OCI-LY3 (cell line): ENCODE data around the gene FRMD3.

Experiments
- H2AFZ ChIP-seq: fragments of 200-600, 300-600 bp; shearing (Covaris generic); 2 replicates; pipeline ENCODE4 v1.6.0; 2014; ENCODE audit warnings: antibody characterized with exemption, low read depth, low read length
- H3K27ac ChIP-seq: fragments of 200-600, 300-600 bp; sonication (generic); 2 replicates; pipeline ENCODE4 v1.5.1; 2014; ENCODE audit warnings: mild to moderate bottlenecking, low read length, moderate library complexity, mixed read lengths
- H3K27me3 ChIP-seq: fragments of 200-600, 300-600 bp; sonication (generic); 2 replicates; pipeline ENCODE4 v1.6.1; 2014; ENCODE audit warnings: low read depth, low read length, mixed read lengths
- H3K36me3 ChIP-seq: fragments of 200-600, 300-600 bp; sonication (generic); replicated peaks from 2 replicates; pipeline ENCODE3; 2014; ENCODE audit warnings: low read depth, low read length, mixed read lengths
- H3K4me1 ChIP-seq: fragments of 300-600, 200-600 bp; sonication (generic); 2 replicates; pipeline ENCODE4 v1.6.1; 2014; ENCODE audit warnings: low read length, mixed read lengths
- H3K4me2 ChIP-seq: fragments of 200-600, 300-600 bp; sonication (generic); 2 replicates; pipeline ENCODE4 v1.6.1; 2014; ENCODE audit warnings: low read length, mixed read lengths
- H3K4me3 ChIP-seq: fragments of 300-600, 200-600 bp; sonication (generic); 2 replicates; pipeline ENCODE4 v1.5.1; 2014; ENCODE audit warnings: antibody characterized with exemption, mild to moderate bottlenecking, low read length, moderate library complexity
- H3K79me2 ChIP-seq: fragments of 300-600, 200-600 bp; shearing (Covaris generic); 2 replicates; pipeline ENCODE4 v1.6.1; 2014; ENCODE audit warnings: mild to moderate bottlenecking, low read length, mixed read lengths
- H3K9ac ChIP-seq: fragments of 300-600, 200-600 bp; shearing (Covaris generic); 2 replicates; pipeline ENCODE4 v1.6.0; 2014; ENCODE audit warnings: mild to moderate bottlenecking, low read length, moderate library complexity
- H3K9me3 ChIP-seq: fragments of 200-600, 300-600 bp; shearing (Covaris generic); 2 replicates; pipeline ENCODE4 v1.6.1; 2014; ENCODE audit warnings: low read length, mixed read lengths; ENCODE audit not compliant: insufficient read depth
- H4K20me1 ChIP-seq: fragments of 200-600, 300-600 bp; sonication (generic); 2 replicates; pipeline ENCODE4 v1.6.1; 2016; ENCODE audit warnings: low read length, mixed read lengths; ENCODE audit not compliant: insufficient read depth
- EZH2phosphoT487 ChIP-seq: fragments of 200-600 bp; shearing (Covaris generic); IDR thresholded peaks from 2 replicates; pipeline ENCODE4 v1.6.1; 2018; ENCODE audit warnings: antibody characterized with exemption, mixed run types, low read depth
- TF ChIP-seq, protein P1 (sequence below): fragments of 200-600, 300-600 bp; sonication (generic); IDR thresholded peaks from 2 replicates; pipeline ENCODE4 v1.5.1; 2014; ENCODE audit warnings: antibody characterized with exemption, low read length, low read depth

FRMD3 gene

GRCh38 chr9:83419961-83420360 lies 118.2 kb downstream of the FRMD3 start:
- no peaks in the 10 kb centered on the region for H3K27me3 ChIP-seq
- H3K79me2 ChIP-seq: no peaks in the 10 kb centered on the region
- H3K4me3 ChIP-seq: no peak overlapping the region
- no peaks in the 10 kb centered on the region for H3K4me1 ChIP-seq
- no peak overlapping the region for H3K4me2 ChIP-seq
- no peak overlapping the region for H3K27ac ChIP-seq
- H3K36me3 ChIP-seq: peaks cover 11% of the 10 kb centered on the region
- no peak overlapping the region for H2AFZ ChIP-seq
- no peaks in the 10 kb centered on the region for H3K9me3 ChIP-seq
- no peak overlapping the region for H3K9ac ChIP-seq
- H4K20me1 ChIP-seq: 0 out of 2 replicates have a peak, but pooled peaks cover 8% of the 10 kb centered on the region
- no peak for TF ChIP-seq EZH2phosphoT487
- TF ChIP-seq, protein P1, sequence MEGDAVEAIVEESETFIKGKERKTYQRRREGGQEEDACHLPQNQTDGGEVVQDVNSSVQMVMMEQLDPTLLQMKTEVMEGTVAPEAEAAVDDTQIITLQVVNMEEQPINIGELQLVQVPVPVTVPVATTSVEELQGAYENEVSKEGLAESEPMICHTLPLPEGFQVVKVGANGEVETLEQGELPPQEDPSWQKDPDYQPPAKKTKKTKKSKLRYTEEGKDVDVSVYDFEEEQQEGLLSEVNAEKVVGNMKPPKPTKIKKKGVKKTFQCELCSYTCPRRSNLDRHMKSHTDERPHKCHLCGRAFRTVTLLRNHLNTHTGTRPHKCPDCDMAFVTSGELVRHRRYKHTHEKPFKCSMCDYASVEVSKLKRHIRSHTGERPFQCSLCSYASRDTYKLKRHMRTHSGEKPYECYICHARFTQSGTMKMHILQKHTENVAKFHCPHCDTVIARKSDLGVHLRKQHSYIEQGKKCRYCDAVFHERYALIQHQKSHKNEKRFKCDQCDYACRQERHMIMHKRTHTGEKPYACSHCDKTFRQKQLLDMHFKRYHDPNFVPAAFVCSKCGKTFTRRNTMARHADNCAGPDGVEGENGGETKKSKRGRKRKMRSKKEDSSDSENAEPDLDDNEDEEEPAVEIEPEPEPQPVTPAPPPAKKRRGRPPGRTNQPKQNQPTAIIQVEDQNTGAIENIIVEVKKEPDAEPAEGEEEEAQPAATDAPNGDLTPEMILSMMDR: no peak

GRCh38 chr9:83418283-83418682 lies 119.9 kb downstream of the FRMD3 start:
- Histone ChIP-seq H3K9me3 (no peaks in the 10 kb centered on the region), H3K27me3 (no peaks in the 10 kb centered on the region), H3K36me3 (peaks cover 22% of the 10 kb centered on the region), H3K4me3 (no peak overlapping the region), H3K79me2 (no peaks in the 10 kb centered on the region), H4K20me1 (0 out of 2 replicates have a peak, but pooled peaks cover 8% of the 10 kb centered on the region), H3K27ac (no peak overlapping the region), H3K4me1 (no peaks in the 10 kb centered on the region), H3K9ac (no peak overlapping the region), H3K4me2 (no peak overlapping the region), H2AFZ (no peak overlapping the region)
- TF ChIP-seq, protein P1: no peak
- TF ChIP-seq EZH2phosphoT487: no peak

GRCh38 chr9:83413367-83413766 lies 124.8 kb downstream of the FRMD3 start:
- H3K4me3 ChIP-seq: no peak overlapping the region
- TF ChIP-seq, protein P1: no peak
- no peak for TF ChIP-seq EZH2phosphoT487

GRCh38 chr9:83410701-83411100 lies 127.5 kb downstream of the FRMD3 start:
- no peak overlapping the region for H3K4me3 ChIP-seq
- no peak overlapping the region for H2AFZ ChIP-seq
- TF ChIP-seq EZH2phosphoT487: no peak
- TF ChIP-seq, protein P1: no peak
- no peaks in the 10 kb centered on the region for H3K9me3 ChIP-seq
- no peaks in the 10 kb centered on the region for H4K20me1 ChIP-seq
- H3K4me1 ChIP-seq: no peaks in the 10 kb centered on the region
- H3K4me2 ChIP-seq: no peak overlapping the region
- no peaks in the 10 kb centered on the region for H3K79me2 ChIP-seq
- no peak overlapping the region for H3K9ac ChIP-seq
- H3K27ac ChIP-seq: no peak overlapping the region
- peaks cover 16% of the 10 kb centered on the region for H3K36me3 ChIP-seq
- no peaks in the 10 kb centered on the region for H3K27me3 ChIP-seq

More at GRCh38 chr9:83413367-83413766, 124.8 kb downstream of the FRMD3 start:
- Histone ChIP-seq H3K4me1 (no peaks in the 10 kb centered on the region), H3K9ac (no peak overlapping the region), H3K79me2 (no peaks in the 10 kb centered on the region), H3K27me3 (no peaks in the 10 kb centered on the region), H4K20me1 (no peaks in the 10 kb centered on the region), H3K36me3 (peaks cover 22% of the 10 kb centered on the region), H3K27ac (no peak overlapping the region), H3K4me2 (no peak overlapping the region), H3K9me3 (no peaks in the 10 kb centered on the region), H2AFZ (no peak overlapping the region)
